ENCODE measurements around the gene ARNT2. TPM values are rescaled to one million over a fixed set of nuclear protein-coding genes. Genes with fewer than 3 reads are reported as not detected.

Gene ARNT2
- total and polyA plus RNA-seq, 2 experiments from 2014 or later: 3.9 to 5.3 TPM

GRCh38 chr15:80471881-80472280 lies 67.7 kb downstream of the ARNT2 start:
- H3K79me2 ChIP-seq: no peaks in the 10 kb centered on the region
- H3K9me2 ChIP-seq (replicated peaks; ENCODE audit: insufficient read depth): no peaks in the 10 kb centered on the region
- no peak overlapping the region for H3K4me2 ChIP-seq
- H3K4me3 ChIP-seq: no peak overlapping the region
- H3K27me3 ChIP-seq: no peaks in the 10 kb centered on the region
- H3K9me3 ChIP-seq (ENCODE audit: low read depth): peaks cover 6% of the 10 kb centered on the region
- TF ChIP-seq EZH2 (IDR thresholded peaks at IDR 0.05; ENCODE audit: borderline replicate concordance) (no peak), EZH2phosphoT487 (IDR thresholded peaks at IDR 0.05; ENCODE audit: low read depth, severe bottlenecking, unreplicated experiment) (no peak), CTCF (IDR thresholded peaks at IDR 0.05; ENCODE audit: poor library complexity) (no peak)
- 94% methylated on average over 3 of the region's 3 CpGs for WGBS (ENCODE audit: low lambda C conversion rate, missing lambda C conversion rate)
- no peak for DNase-seq (ENCODE audit: low spot score)
- H3K4me1 ChIP-seq (ENCODE audit: insufficient read depth): no peaks in the 10 kb centered on the region
- H3K27ac ChIP-seq: no peak overlapping the region
- no peaks in the 10 kb centered on the region for H4K20me1 ChIP-seq (ENCODE audit: insufficient read depth, poor library complexity, severe bottlenecking)
- H3K36me3 ChIP-seq (replicated peaks; ENCODE audit: insufficient read depth, low read depth): no peaks in the 10 kb centered on the region
- no peak overlapping the region for H2AFZ ChIP-seq

GRCh38 chr15:80473286-80474223 lies 69.4 kb downstream of the ARNT2 start:
- WGBS (ENCODE audit: low lambda C conversion rate, missing lambda C conversion rate): 78% methylated on average over 8 of the region's 8 CpGs
- Histone ChIP-seq H3K79me2 (no peaks in the 10 kb centered on the region), H3K9me3 (ENCODE audit: low read depth) (peaks cover 6% of the 10 kb centered on the region)

GRCh38 chr15:80474224-80475215 lies 70.3 kb downstream of the ARNT2 start:
- WGBS (ENCODE audit: low lambda C conversion rate, missing lambda C conversion rate): 82% methylated on average over 9 of the region's 9 CpGs
- Histone ChIP-seq H3K27ac (no peak overlapping the region), H3K4me2 (no peak overlapping the region), H2AFZ (no peak overlapping the region), H3K9me3 (ENCODE audit: low read depth) (peaks cover 6% of the 10 kb centered on the region), H3K9me2 (replicated peaks; ENCODE audit: insufficient read depth) (no peaks in the 10 kb centered on the region), H3K4me1 (ENCODE audit: insufficient read depth) (no peaks in the 10 kb centered on the region), H3K79me2 (no peaks in the 10 kb centered on the region), H3K36me3 (replicated peaks; ENCODE audit: insufficient read depth, low read depth) (no peaks in the 10 kb centered on the region), H3K4me3 (no peak overlapping the region), H3K27me3 (no peaks in the 10 kb centered on the region), H4K20me1 (ENCODE audit: insufficient read depth, poor library complexity, severe bottlenecking) (no peaks in the 10 kb centered on the region)
- TF ChIP-seq EZH2 (IDR thresholded peaks at IDR 0.05; ENCODE audit: borderline replicate concordance) (no peak), EZH2phosphoT487 (IDR thresholded peaks at IDR 0.05; ENCODE audit: low read depth, severe bottlenecking, unreplicated experiment) (no peak), CTCF (IDR thresholded peaks at IDR 0.05; ENCODE audit: poor library complexity) (no peak)
- no peak for DNase-seq (ENCODE audit: low spot score)

More at GRCh38 chr15:80473286-80474223, 69.4 kb downstream of the ARNT2 start:
- Histone ChIP-seq H3K27ac (no peak overlapping the region), H3K9me2 (replicated peaks; ENCODE audit: insufficient read depth) (no peaks in the 10 kb centered on the region), H4K20me1 (ENCODE audit: insufficient read depth, poor library complexity, severe bottlenecking) (no peaks in the 10 kb centered on the region), H3K27me3 (no peaks in the 10 kb centered on the region), H2AFZ (no peak overlapping the region), H3K4me2 (no peak overlapping the region), H3K4me1 (ENCODE audit: insufficient read depth) (no peaks in the 10 kb centered on the region), H3K4me3 (no peak overlapping the region), H3K36me3 (replicated peaks; ENCODE audit: insufficient read depth, low read depth) (no peaks in the 10 kb centered on the region)
- TF ChIP-seq CTCF (IDR thresholded peaks at IDR 0.05; ENCODE audit: poor library complexity) (no peak), EZH2 (IDR thresholded peaks at IDR 0.05; ENCODE audit: borderline replicate concordance) (no peak), EZH2phosphoT487 (IDR thresholded peaks at IDR 0.05; ENCODE audit: low read depth, severe bottlenecking, unreplicated experiment) (no peak)
- no peak for DNase-seq (ENCODE audit: low spot score)

Measured in hepatocyte (in vitro differentiated cells).